ENCODE data around the gene RTP5.
"Not testable (repeated sequence)": the region's sequence is repeated elsewhere in the genome, so short reads cannot be mapped to it uniquely, and the experiment has no call there.

RTP5 gene

DNA sequence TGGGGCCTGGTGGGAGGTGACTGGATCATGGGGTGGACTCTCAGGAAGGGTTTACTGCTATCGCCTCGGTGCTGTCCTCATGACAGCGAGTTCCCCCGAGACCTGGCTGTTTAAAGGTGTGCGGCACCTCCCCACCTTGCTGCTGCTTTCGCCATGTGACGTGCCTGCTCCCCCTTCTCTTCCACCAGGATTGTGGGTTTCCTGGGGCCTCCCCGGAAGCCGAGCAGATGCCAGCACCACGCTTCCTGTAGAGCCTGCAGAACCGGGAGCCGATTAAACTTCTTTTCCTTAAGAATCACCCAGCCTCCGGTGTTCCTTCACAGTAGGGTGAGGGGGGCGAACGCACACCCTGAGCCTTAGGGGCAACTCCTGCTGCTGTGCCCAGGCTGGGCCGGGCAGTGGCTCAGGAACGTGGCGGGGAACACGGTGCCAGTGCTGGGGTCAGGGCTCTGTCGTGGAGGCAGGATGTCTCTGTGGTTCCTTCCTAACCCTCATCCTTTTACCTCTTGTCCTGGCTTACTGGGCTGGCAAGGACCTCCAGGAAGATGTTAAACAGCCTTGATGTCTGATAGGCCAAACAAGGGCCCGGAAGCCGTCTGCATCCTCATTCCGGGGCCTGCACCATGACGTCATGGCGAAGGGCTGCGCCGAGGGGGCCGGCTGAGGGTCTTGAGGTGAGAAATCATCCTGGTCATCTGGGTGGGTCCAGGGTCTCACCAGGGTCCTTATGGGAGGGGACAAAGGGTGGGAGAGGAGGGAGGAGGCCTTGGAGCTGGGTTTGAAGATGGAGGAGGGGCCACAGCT, 47.9 kb upstream of the RTP5 start:
- peaks cover under 1% of the 10 kb centered on the region for H3K9me3 ChIP-seq (ENCODE audit: insufficient read depth, low read length, severe bottlenecking)
- H3K4me1 ChIP-seq (ENCODE audit: insufficient read depth, low read length) = no peaks in the 10 kb centered on the region
- peaks cover 2% of the 10 kb centered on the region; the same call in 1 of the 2 replicates for H4K20me1 ChIP-seq (ENCODE audit: insufficient read depth, low read length)
- H3K27ac ChIP-seq (ENCODE audit: low read length) = no peak overlapping the region
- H2AFZ ChIP-seq (ENCODE audit: low read depth, low read length) = no peak overlapping the region
- H3K9ac ChIP-seq (ENCODE audit: low read depth, low read length) = no peak overlapping the region
- no peaks in the 10 kb centered on the region for H3K27me3 ChIP-seq (ENCODE audit: insufficient read depth, low read length, poor library complexity)
- TF ChIP-seq CTCF (IDR thresholded peaks at IDR 0.05; ENCODE audit: borderline replicate concordance, extremely low read depth, low read length, poor library complexity, severe bottlenecking) (no peak), EZH2 (IDR thresholded peaks at IDR 0.05; ENCODE audit: borderline replicate concordance, low read depth, low read length, severe bottlenecking) (no peak)
- H3K79me2 ChIP-seq (ENCODE audit: insufficient read depth, low read length) = no peaks in the 10 kb centered on the region
- no peak for ATAC-seq (ENCODE audit: insufficient read depth, low read depth)
- no peak for DNase-seq
- no peaks in the 10 kb centered on the region for H3K36me3 ChIP-seq (ENCODE audit: insufficient read depth, low read length)
- H3K4me2 ChIP-seq (ENCODE audit: insufficient read depth, low read length) = no peak overlapping the region
- no peak overlapping the region for H3K4me3 ChIP-seq (ENCODE audit: low read depth in 1 of 2, low read length in 2 of 2)

DNA sequence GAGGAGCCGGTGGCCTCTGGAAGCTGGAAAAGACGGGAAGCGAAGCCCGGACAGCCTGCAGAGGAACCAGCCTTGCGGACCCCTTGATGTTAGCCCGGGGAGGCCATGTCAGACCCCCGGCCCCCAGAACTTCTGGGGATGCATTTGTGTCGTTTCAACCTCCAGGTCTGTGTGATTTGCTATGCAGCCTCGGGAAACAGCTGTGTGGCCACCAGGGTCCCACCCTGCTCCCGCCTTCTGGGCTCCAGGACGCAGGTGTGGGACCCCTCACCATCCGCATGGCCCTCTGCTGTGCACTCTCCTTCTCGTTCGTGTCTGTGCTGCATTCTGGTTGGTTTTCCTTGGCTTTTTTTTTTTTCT, 47.3 kb upstream of the RTP5 start:
- Histone ChIP-seq H3K9ac (ENCODE audit: low read depth, low read length) (no peak overlapping the region), H3K4me1 (ENCODE audit: insufficient read depth, low read length) (no peaks in the 10 kb centered on the region), H3K9me3 (ENCODE audit: insufficient read depth, low read length, severe bottlenecking) (peaks cover 6% of the 10 kb centered on the region), H3K79me2 (ENCODE audit: insufficient read depth, low read length) (no peaks in the 10 kb centered on the region), H3K27ac (ENCODE audit: low read length) (no peak overlapping the region), H2AFZ (ENCODE audit: low read depth, low read length) (no peak overlapping the region), H3K4me3 (ENCODE audit: low read depth in 1 of 2, low read length in 2 of 2) (no peak overlapping the region), H3K36me3 (ENCODE audit: insufficient read depth, low read length) (no peaks in the 10 kb centered on the region), H4K20me1 (ENCODE audit: insufficient read depth, low read length) (peaks cover 2% of the 10 kb centered on the region; the same call in 1 of the 2 replicates), H3K27me3 (ENCODE audit: insufficient read depth, low read length, poor library complexity) (no peaks in the 10 kb centered on the region), H3K4me2 (ENCODE audit: insufficient read depth, low read length) (no peak overlapping the region)
- TF ChIP-seq EZH2 (IDR thresholded peaks at IDR 0.05; ENCODE audit: borderline replicate concordance, low read depth, low read length, severe bottlenecking) = no peak
- no peak for TF ChIP-seq CTCF (IDR thresholded peaks at IDR 0.05; ENCODE audit: borderline replicate concordance, extremely low read depth, low read length, poor library complexity, severe bottlenecking)
- DNase-seq (no peak), ATAC-seq (ENCODE audit: insufficient read depth, low read depth) (no peak)

DNA sequence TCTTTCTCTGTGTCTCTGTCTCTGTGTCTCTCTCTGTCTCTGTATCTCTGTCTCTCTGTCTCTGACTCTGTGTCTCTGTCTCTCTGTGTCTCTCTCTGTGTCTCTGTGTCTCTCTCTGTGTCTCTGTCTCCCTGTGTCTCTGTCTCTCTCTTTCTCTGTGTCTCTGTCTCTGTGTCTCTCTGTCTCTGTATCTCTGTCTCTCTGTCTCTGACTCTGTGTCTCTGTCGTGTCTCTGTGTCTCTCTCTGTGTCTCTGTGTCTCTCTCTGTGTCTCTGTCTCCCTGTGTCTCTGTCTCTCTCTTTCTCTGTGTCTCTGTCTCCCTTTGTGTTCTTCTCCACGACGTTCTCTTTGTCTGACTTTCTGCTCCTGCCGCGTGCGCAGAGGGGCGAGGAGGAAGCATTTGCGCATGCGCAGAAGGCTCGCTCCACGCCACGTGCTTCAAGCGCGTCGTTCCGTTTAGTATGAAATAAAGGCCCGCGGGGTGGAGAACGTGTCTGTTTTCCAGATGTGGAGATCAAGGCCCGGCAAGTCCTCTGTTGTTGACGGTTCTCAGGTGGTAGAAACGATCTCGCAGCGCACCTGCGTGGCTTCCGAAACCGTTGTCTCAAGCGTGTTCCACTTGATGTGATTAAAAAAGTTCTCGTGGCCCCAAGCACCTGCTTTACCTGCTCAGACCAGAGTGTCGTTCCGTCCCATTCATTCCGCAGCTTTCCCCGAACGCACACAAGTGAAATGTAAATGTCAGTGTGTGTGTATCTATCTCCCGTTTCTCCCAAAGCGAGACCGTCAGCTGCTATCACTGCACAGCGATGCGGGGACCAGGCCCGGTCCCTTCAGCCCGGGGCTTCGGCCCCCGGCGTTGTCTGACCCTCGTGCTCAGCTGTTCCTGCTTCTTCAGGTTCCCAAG, 45.7 kb upstream of the RTP5 start:
- peaks cover 10% of the 10 kb centered on the region for H3K9me3 ChIP-seq (ENCODE audit: insufficient read depth, low read length, severe bottlenecking)
- not testable (repeated sequence) for DNase-seq; H3K27me3 ChIP-seq (ENCODE audit: insufficient read depth, low read length, poor library complexity); H3K27ac ChIP-seq (ENCODE audit: low read length); H4K20me1 ChIP-seq (ENCODE audit: insufficient read depth, low read length); H3K79me2 ChIP-seq (ENCODE audit: insufficient read depth, low read length); H2AFZ ChIP-seq (ENCODE audit: low read depth, low read length); H3K9ac ChIP-seq (ENCODE audit: low read depth, low read length); H3K36me3 ChIP-seq (ENCODE audit: insufficient read depth, low read length); ATAC-seq (ENCODE audit: insufficient read depth, low read depth); H3K4me3 ChIP-seq (ENCODE audit: low read depth in 1 of 2, low read length in 2 of 2); H3K4me1 ChIP-seq (ENCODE audit: insufficient read depth, low read length); H3K4me2 ChIP-seq (ENCODE audit: insufficient read depth, low read length)

- peaks cover 10% of the 10 kb centered on the region for H3K9me3 ChIP-seq (ENCODE audit: insufficient read depth, low read length, severe bottlenecking)
- no peak for TF ChIP-seq EZH2 (IDR thresholded peaks at IDR 0.05; ENCODE audit: borderline replicate concordance, low read depth, low read length, severe bottlenecking)
- TF ChIP-seq CTCF (IDR thresholded peaks at IDR 0.05; ENCODE audit: borderline replicate concordance, extremely low read depth, low read length, poor library complexity, severe bottlenecking) = no peak
- no peak overlapping the region for H3K27ac ChIP-seq (ENCODE audit: low read length)
- no peak overlapping the region for H2AFZ ChIP-seq (ENCODE audit: low read depth, low read length)
- ATAC-seq (ENCODE audit: insufficient read depth, low read depth) (no peak), DNase-seq (no peak)
- no peaks in the 10 kb centered on the region for H3K79me2 ChIP-seq (ENCODE audit: insufficient read depth, low read length)
- no peaks in the 10 kb centered on the region for H3K4me1 ChIP-seq (ENCODE audit: insufficient read depth, low read length)
- H3K9ac ChIP-seq (ENCODE audit: low read depth, low read length) = no peak overlapping the region
- H3K27me3 ChIP-seq (ENCODE audit: insufficient read depth, low read length, poor library complexity) = peaks cover 6% of the 10 kb centered on the region
- H4K20me1 ChIP-seq (ENCODE audit: insufficient read depth, low read length) = peaks cover 2% of the 10 kb centered on the region; the same call in 1 of the 2 replicates
- no peaks in the 10 kb centered on the region for H3K36me3 ChIP-seq (ENCODE audit: insufficient read depth, low read length)
- H3K4me3 ChIP-seq (ENCODE audit: low read depth in 1 of 2, low read length in 2 of 2) = no peak overlapping the region
- H3K4me2 ChIP-seq (ENCODE audit: insufficient read depth, low read length) = no peak overlapping the region
Observed at GRCh38 chr2:241827394-241827793, 42.1 kb upstream of the RTP5 start.
